Cardiac fibroblast (primary cell): ENCODE data around the gene ICAM2.

Experiments
- DNase-seq, 2 donors: peaks; one replicate each; pipeline versions ENCODE4 v3.0.0 to v3.0.0-alpha.2; 2010; ENCODE audit warnings: low read depth in 2 of 2
- H3K4me3 ChIP-seq, 2 donors: replicated peaks in 1 of 2; 1 replicate in 1 of 2; 2 replicates in 1 of 2; pipeline ENCODE4 v1.5.1; 2011; ENCODE audit warnings: low read depth in 2 of 2, low read length in 2 of 2, mild to moderate bottlenecking in 2 of 2, moderate library complexity in 1 of 2
- CTCF ChIP-seq: IDR thresholded peaks from one replicate; pipeline ENCODE4 v1.5.1; 2011; ENCODE audit warnings: low read depth, mild to moderate bottlenecking, low read length, inconsistent platforms

Gene ICAM2

GRCh38 chr17:63997341-63998048, 22.9 kb downstream of the ICAM2 start:
- H3K4me3 ChIP-seq = peak overlapping the region; percentile 67 to 73
- no peak for TF ChIP-seq CTCF
- no peak for DNase-seq

- no peak for TF ChIP-seq CTCF
- DNase-seq = no peak
- no peak overlapping the region for H3K4me3 ChIP-seq
Observed at GRCh38 chr17:63996430-63997182, 23.8 kb downstream of the ICAM2 start.

- no peak for DNase-seq
- no peak for TF ChIP-seq CTCF
- no peak overlapping the region for H3K4me3 ChIP-seq
Observed at GRCh38 chr17:63995626-63996025, 24.8 kb downstream of the ICAM2 start.

GRCh38 chr17:63993368-63993985, 27.0 kb downstream of the ICAM2 start:
- no peak overlapping the region for H3K4me3 ChIP-seq
- no peak for TF ChIP-seq CTCF
- DNase-seq = no peak

GRCh38 chr17:63991611-63992010, 28.8 kb downstream of the ICAM2 start:
- DNase-seq = no peak
- no peak for TF ChIP-seq CTCF
- H3K4me3 ChIP-seq = no peak overlapping the region

- TF ChIP-seq CTCF = no peak
- no peak overlapping the region for H3K4me3 ChIP-seq
- no peak for DNase-seq
Observed at GRCh38 chr17:63989622-63990345, 30.6 kb downstream of the ICAM2 start.
